K562 (cell line): ENCODE results near the gene C2orf42. TPM values are rescaled to one million over a fixed set of nuclear protein-coding genes. Genes with fewer than 3 reads are reported as not detected.

Experiments
- ATAC-seq: fragments of 200-7000 bp; cut with Tn5 transposase; 3 replicates; pipeline ENCODE4 v1.9.1; 2020; ENCODE audit warnings: moderate library complexity
- BruUV-seq: library from RNA; stranded (reverse); fragments of 400-500 nt; replicated peaks from 2 replicates; lab custom pipeline; 2021; lab: Mats Ljungman, UMichigan
- CTCF ChIA-PET: fragments of 300-600 bp; formaldehyde crosslinking; extraction: SDS; loops from one replicate; lab custom pipeline; 2021; ENCODE audit warnings: low intra/inter-chr PET ratio; lab: Yijun Ruan, JAX
- POLR2A ChIA-PET: fragments of 300-600, 350-650 bp; sonication (Branson Sonifier 250); formaldehyde crosslinking; extraction: SDS; loops from one replicate; lab custom pipeline; 2021; ENCODE audit warnings: antibody characterized with exemption, inconsistent platforms; lab: Yijun Ruan, JAX
- DNase-seq, 4 experiments: peaks; one replicate each; pipeline versions ENCODE4 v3.0.0 to v3.0.0-alpha.2; 2011 to 2018; ENCODE audit warnings: low spot score in 3 of 4, mixed read lengths in 3 of 4; ENCODE audit errors: extremely low read depth in 1 of 4
- FAIRE-seq: peaks from 2 replicates; lab custom pipeline; 2011; peaks lifted over from hg19 to GRCh38; lab: Jason Lieb, UNC
- H2AFZ ChIP-seq: 2 replicates; pipeline ENCODE4 v1.6.0; 2011; ENCODE audit warnings: low read depth, low read length, control low read depth, inconsistent platforms
- H3K27ac ChIP-seq: fragments of 200-600 bp; 3 replicates; pipeline ENCODE4 v1.8.0; 2011; ENCODE audit warnings: low read depth, mild to moderate bottlenecking, control low read depth, inconsistent platforms, low read length, moderate library complexity, mixed read lengths; ENCODE audit errors: extremely low read depth
- H3K27me3 ChIP-seq, 2 experiments: fragments of 300-600 bp in 1 of 2; 2 replicates in 1 of 2; 3 replicates in 1 of 2; pipeline versions ENCODE4 v1.6.0 to v1.8.0; 2011; ENCODE audit warnings: inconsistent platforms in 2 of 2, low read length in 2 of 2, mild to moderate bottlenecking in 1 of 2, mixed read lengths in 1 of 2, moderate library complexity in 1 of 2; ENCODE audit not compliant: control insufficient read depth in 2 of 2, insufficient read depth in 2 of 2
- H3K36me3 ChIP-seq: fragments of 300-600 bp; 3 replicates; pipeline ENCODE4 v1.8.0; 2011; ENCODE audit warnings: mild to moderate bottlenecking, low read length, inconsistent platforms; ENCODE audit not compliant: control insufficient read depth, insufficient read depth
- H3K4me1 ChIP-seq, 2 experiments: fragments of 200-600 bp in 1 of 2; replicated peaks in 1 of 2; 2 replicates in 1 of 2; 3 replicates in 1 of 2; pipeline versions ENCODE4 v1.5.1 to v1.8.0; 2011; ENCODE audit warnings: inconsistent platforms in 2 of 2, low read length in 2 of 2, mild to moderate bottlenecking in 1 of 2, mixed read lengths in 1 of 2, moderate library complexity in 1 of 2; ENCODE audit not compliant: control insufficient read depth in 2 of 2, insufficient read depth in 2 of 2
- H3K4me2 ChIP-seq: 2 replicates; pipeline ENCODE4 v1.6.1; 2011; ENCODE audit warnings: low read length, control low read depth, inconsistent platforms, mixed read lengths; ENCODE audit not compliant: insufficient read depth
- H3K4me3 ChIP-seq: fragments of 200-600 bp; sonication (generic), shearing (Covaris generic); 2 replicates; pipeline ENCODE4 v1.5.1; 2016; ENCODE audit warnings: control low read depth, inconsistent platforms
- H3K79me2 ChIP-seq: fragments of 200-600 bp; 3 replicates; pipeline ENCODE4 v1.8.0; 2011; ENCODE audit warnings: low read length, inconsistent platforms; ENCODE audit not compliant: control insufficient read depth, insufficient read depth
- H3K9ac ChIP-seq, 2 experiments: 2 replicates each; pipeline versions ENCODE4 v1.6.0 to v1.6.1; 2011; ENCODE audit warnings: low read depth in 2 of 2, low read length in 2 of 2, control low read depth in 1 of 2, inconsistent platforms in 1 of 2, mild to moderate bottlenecking in 1 of 2, mixed read lengths in 1 of 2; ENCODE audit not compliant: insufficient read depth in 1 of 2
- H3K9me1 ChIP-seq: one replicate; pipeline ENCODE4 v1.6.0; 2011; ENCODE audit warnings: inconsistent platforms, mild to moderate bottlenecking, low read length, moderate library complexity; ENCODE audit not compliant: control insufficient read depth, insufficient read depth
- H3K9me3 ChIP-seq: replicated peaks from 2 replicates; pipeline ENCODE4 v1.5.1; 2011; ENCODE audit warnings: low read depth, low read length, inconsistent platforms; ENCODE audit not compliant: control insufficient read depth, insufficient read depth
- H4K20me1 ChIP-seq: replicated peaks from 2 replicates; pipeline ENCODE4 v1.6.1; 2011; ENCODE audit warnings: low read length, inconsistent platforms, mixed read lengths; ENCODE audit not compliant: control insufficient read depth, insufficient read depth
- CEBPB ChIP-seq: fragments of 450-650 bp; IDR thresholded peaks from 2 replicates; pipeline ENCODE4 v1.6.1; 2016; ENCODE audit warnings: missing genetic modification characterization, missing compliant biosample characterization
- THRAP3 ChIP-seq: fragments of 450-650 bp; IDR thresholded peaks from 2 replicates; pipeline ENCODE4 v1.6.1; 2016; ENCODE audit warnings: mild to moderate bottlenecking, inconsistent platforms, borderline replicate concordance
- ZNF121 ChIP-seq: sonication (generic); formaldehyde crosslinking; conservative IDR thresholded peaks from 2 replicates; pipeline ENCODE4 v1.8.0; 2022; ENCODE audit warnings: missing genetic modification reagents
- WGBS: fragments of 100-300 bp; shearing (Covaris generic); methylation state at CpG from one replicate; pipeline ENCODE4 v1.1.6; 2016; ENCODE audit warnings: low coverage, mixed read lengths; ENCODE audit not compliant: insufficient coverage; ENCODE audit errors: missing lambda C conversion rate; 5-methylcytosine and 5-hydroxymethylcytosine counted together
- in situ Hi-C: fragments of 300-500 bp; cut with MboI; formaldehyde crosslinking; loops from 4 replicates; pipeline ENCODE4 v1.15.0; 2018; ENCODE audit warnings: inconsistent platforms, mixed read lengths
- intact Hi-C: fragments of 100-400 bp; cut with micrococcal nuclease; formaldehyde crosslinking; loops from 2 replicates; pipeline ENCODE4 v1.14.2; 2022
- polyA plus RNA-seq, 8 experiments: library from polyadenylated mRNA; depleted of rRNA in 4 of 8; stranded (reverse) in 5 of 8; unstranded in 3 of 8; fragments of >200 nt; fragmentation: Nextera tagmentation in 2 of 8; fragmentation: Illumina TruSeq in 1 of 8; extraction: Ambion mirVana in 2 of 8; extraction: Trizol in 1 of 8; gene quantifications; 2 replicates each; pipeline versions ENCODE4 v1.2.1 to v1.2.3, GENCODE V29; 2011 to 2014; ENCODE audit warnings: inconsistent platforms in 1 of 8, missing spikeins in 1 of 8
- total RNA-seq, 7 experiments: library from RNA; depleted of rRNA in 6 of 7; stranded (reverse); fragments of >200 nt in 6 of 7; fragmentation: Illumina TruSeq in 2 of 7; extraction: Trizol in 2 of 7; gene quantifications; 2 replicates each; pipeline versions ENCODE4 v1.2.1 to v1.2.3, GENCODE V29; 2011 to 2021; ENCODE audit warnings: low replicate concordance in 1 of 7

C2orf42 gene
- total and polyA plus RNA-seq, 9 of the 15 experiments (the other 6 are each of a cell fraction or from before 2014, with no cell fraction given), result 4.6 to 10.9 (median 7.5) TPM

- POLR2A ChIA-PET, result interaction anchor here (0.6 to 1.3 kb wide), 3 partner anchors 13 to 32 kb away, joined by 3 to 5 read pairs (median 3); no protein-coding TSS in a partner anchor
- H3K27me3 ChIP-seq, result no peaks in the 10 kb centered on the region
- TF ChIP-seq THRAP3, result no peak
- TF ChIP-seq CEBPB (tag), result no peak
- peak; percentile 78 for TF ChIP-seq ZNF121 (CRISPR knock-in tag)
- TF ChIP-seq, all 486 proteins: peak for 1
- Histone ChIP-seq H3K9me3 (no peaks in the 10 kb centered on the region; the same call in 1 of the 2 replicates), H3K79me2 (no peaks in the 10 kb centered on the region), H3K4me3 (no peak overlapping the region), H3K27ac (no peak overlapping the region), H3K9me1 (no peaks in the 10 kb centered on the region), H2AFZ (no peak overlapping the region), H3K4me1 (peaks cover 14 to 19% of the 10 kb centered on the region in 2 experiments), H4K20me1 (no peaks in the 10 kb centered on the region), H3K36me3 (no peaks in the 10 kb centered on the region), H3K4me2 (no peak overlapping the region), H3K9ac (no peak overlapping the region)
- in situ Hi-C loops (no loop called here), intact Hi-C loops (no loop called here)
- ATAC-seq (no peak), DNase-seq (no peak), FAIRE-seq (no peak)
- 94% methylated on average over 6 of the region's 6 CpGs for WGBS
- CTCF ChIA-PET, result no interaction called here
- no TSS peak for BruUV-seq
Observed at GRCh38 chr2:70101174-70101573, 89.6 kb downstream of the C2orf42 start.

Other genes starting within 250 kb of the C2orf42 start
- 0.36 and 0.57 TPM in 2 replicates for gene ASPRV1, start 229.4 kb downstream of the C2orf42 start, total RNA-seq (2014; rRNA removed)
- 0.33 and 0.45 TPM in 2 replicates for gene ASPRV1, start 229.4 kb downstream of the C2orf42 start, total RNA-seq (2014; rRNA removed; fragmentation: Illumina TruSeq; extraction: Trizol)
- 0.58 and 0.64 TPM in 2 replicates for gene ASPRV1, start 229.4 kb downstream of the C2orf42 start, total RNA-seq (2015; rRNA removed; fragmentation: Illumina TruSeq; extraction: Trizol)
- gene ASPRV1, start 229.4 kb downstream of the C2orf42 start, total RNA-seq (2021), result 0.58 and 0.60 TPM in 2 replicates
- 0.55 and 0.72 TPM in 2 replicates for gene ASPRV1, start 229.4 kb downstream of the C2orf42 start, polyA plus RNA-seq (2011; rRNA removed)
- 0.45 and 0.60 TPM in 2 replicates for gene ASPRV1, start 229.4 kb downstream of the C2orf42 start, polyA plus RNA-seq (2014; fragmentation: Illumina TruSeq; extraction: Trizol)
- under 1 TPM in 1 of 2 experiments, not detected in 1; 0.17 TPM for gene ASPRV1, start 229.4 kb downstream of the C2orf42 start, polyA plus RNA-seq (2014; fragmentation: Nextera tagmentation; extraction: Ambion mirVana)
- gene ASPRV1, start 229.4 kb downstream of the C2orf42 start, polyA plus RNA-seq (2014; rRNA removed), result 0.49 and 0.71 TPM in 2 replicates
- 78.1 and 99.4 TPM in 2 replicates for gene PCBP1, start 103.5 kb downstream of the C2orf42 start, total RNA-seq (2014; rRNA removed)
- 58.9 and 61.9 TPM in 2 replicates for gene PCBP1, start 103.5 kb downstream of the C2orf42 start, total RNA-seq (2014; rRNA removed; fragmentation: Illumina TruSeq; extraction: Trizol)
- 72.5 and 76.0 TPM in 2 replicates for gene PCBP1, start 103.5 kb downstream of the C2orf42 start, total RNA-seq (2015; rRNA removed; fragmentation: Illumina TruSeq; extraction: Trizol)
- gene PCBP1, start 103.5 kb downstream of the C2orf42 start, total RNA-seq (2021), result 407 and 420 TPM in 2 replicates
- gene PCBP1, start 103.5 kb downstream of the C2orf42 start, polyA plus RNA-seq (2011; rRNA removed), result 122 and 123 TPM in 2 replicates
- gene PCBP1, start 103.5 kb downstream of the C2orf42 start, polyA plus RNA-seq (2014; fragmentation: Illumina TruSeq; extraction: Trizol), result 347 and 391 TPM in 2 replicates
- 10 to 100 TPM; 19.2 to 23.9 TPM for gene PCBP1, start 103.5 kb downstream of the C2orf42 start, polyA plus RNA-seq (2014; fragmentation: Nextera tagmentation; extraction: Ambion mirVana)
- gene PCBP1, start 103.5 kb downstream of the C2orf42 start, polyA plus RNA-seq (2014; rRNA removed), result 212 and 227 TPM in 2 replicates
- 84.8 and 94.4 TPM in 2 replicates for gene TIA1, start 57.6 kb upstream of the C2orf42 start, total RNA-seq (2014; rRNA removed)
- 89.8 and 94.2 TPM in 2 replicates for gene TIA1, start 57.6 kb upstream of the C2orf42 start, total RNA-seq (2014; rRNA removed; fragmentation: Illumina TruSeq; extraction: Trizol)
- 72.0 and 79.6 TPM in 2 replicates for gene TIA1, start 57.6 kb upstream of the C2orf42 start, total RNA-seq (2015; rRNA removed; fragmentation: Illumina TruSeq; extraction: Trizol)
- 103 and 106 TPM in 2 replicates for gene TIA1, start 57.6 kb upstream of the C2orf42 start, total RNA-seq (2021)
- gene TIA1, start 57.6 kb upstream of the C2orf42 start, polyA plus RNA-seq (2011; rRNA removed), result 101 and 129 TPM in 2 replicates
- gene TIA1, start 57.6 kb upstream of the C2orf42 start, polyA plus RNA-seq (2014; fragmentation: Illumina TruSeq; extraction: Trizol), result 51.2 and 56.2 TPM in 2 replicates
- gene TIA1, start 57.6 kb upstream of the C2orf42 start, polyA plus RNA-seq (2014; fragmentation: Nextera tagmentation; extraction: Ambion mirVana), result 10 to 100 TPM; 25.3 to 32.3 TPM
- 77.1 and 79.4 TPM in 2 replicates for gene TIA1, start 57.6 kb upstream of the C2orf42 start, polyA plus RNA-seq (2014; rRNA removed)
- gene PCYOX1, start 67.1 kb upstream of the C2orf42 start, total RNA-seq (2014; rRNA removed), result 6.8 and 7.7 TPM in 2 replicates
- 9.9 and 11.3 TPM in 2 replicates for gene PCYOX1, start 67.1 kb upstream of the C2orf42 start, total RNA-seq (2014; rRNA removed; fragmentation: Illumina TruSeq; extraction: Trizol)
- gene PCYOX1, start 67.1 kb upstream of the C2orf42 start, total RNA-seq (2015; rRNA removed; fragmentation: Illumina TruSeq; extraction: Trizol), result 12.3 and 13.4 TPM in 2 replicates
- 14.0 and 16.0 TPM in 2 replicates for gene PCYOX1, start 67.1 kb upstream of the C2orf42 start, total RNA-seq (2021)
- 9.6 and 18.3 TPM in 2 replicates for gene PCYOX1, start 67.1 kb upstream of the C2orf42 start, polyA plus RNA-seq (2011; rRNA removed)
- 10.7 and 13.6 TPM in 2 replicates for gene PCYOX1, start 67.1 kb upstream of the C2orf42 start, polyA plus RNA-seq (2014; fragmentation: Illumina TruSeq; extraction: Trizol)
- gene PCYOX1, start 67.1 kb upstream of the C2orf42 start, polyA plus RNA-seq (2014; fragmentation: Nextera tagmentation; extraction: Ambion mirVana), result 1 to 10 TPM; 4.3 to 7.4 TPM
- 6.9 and 7.7 TPM in 2 replicates for gene PCYOX1, start 67.1 kb upstream of the C2orf42 start, polyA plus RNA-seq (2014; rRNA removed)
- gene SNRPG, start 102.7 kb upstream of the C2orf42 start, total RNA-seq (2014; rRNA removed), result 594 and 1,182 TPM in 2 replicates
- 745 and 807 TPM in 2 replicates for gene SNRPG, start 102.7 kb upstream of the C2orf42 start, total RNA-seq (2014; rRNA removed; fragmentation: Illumina TruSeq; extraction: Trizol)
- gene SNRPG, start 102.7 kb upstream of the C2orf42 start, total RNA-seq (2015; rRNA removed; fragmentation: Illumina TruSeq; extraction: Trizol), result 603 and 612 TPM in 2 replicates
- 649 and 750 TPM in 2 replicates for gene SNRPG, start 102.7 kb upstream of the C2orf42 start, total RNA-seq (2021)
- 253 and 674 TPM in 2 replicates for gene SNRPG, start 102.7 kb upstream of the C2orf42 start, polyA plus RNA-seq (2011; rRNA removed)
- 808 and 1,147 TPM in 2 replicates for gene SNRPG, start 102.7 kb upstream of the C2orf42 start, polyA plus RNA-seq (2014; fragmentation: Illumina TruSeq; extraction: Trizol)
- 1,000 to 10,000 TPM; 2,312 to 2,611 TPM for gene SNRPG, start 102.7 kb upstream of the C2orf42 start, polyA plus RNA-seq (2014; fragmentation: Nextera tagmentation; extraction: Ambion mirVana)
- 1,784 and 2,061 TPM in 2 replicates for gene SNRPG, start 102.7 kb upstream of the C2orf42 start, polyA plus RNA-seq (2014; rRNA removed)
- gene FAM136A, start 111.0 kb upstream of the C2orf42 start, total RNA-seq (2014; rRNA removed), result 80.0 and 89.0 TPM in 2 replicates
- gene FAM136A, start 111.0 kb upstream of the C2orf42 start, total RNA-seq (2014; rRNA removed; fragmentation: Illumina TruSeq; extraction: Trizol), result 94.8 and 101 TPM in 2 replicates
- 95.7 and 99.2 TPM in 2 replicates for gene FAM136A, start 111.0 kb upstream of the C2orf42 start, total RNA-seq (2015; rRNA removed; fragmentation: Illumina TruSeq; extraction: Trizol)
- 88.3 and 92.9 TPM in 2 replicates for gene FAM136A, start 111.0 kb upstream of the C2orf42 start, total RNA-seq (2021)
- 63.7 and 104 TPM in 2 replicates for gene FAM136A, start 111.0 kb upstream of the C2orf42 start, polyA plus RNA-seq (2011; rRNA removed)
- 118 and 129 TPM in 2 replicates for gene FAM136A, start 111.0 kb upstream of the C2orf42 start, polyA plus RNA-seq (2014; fragmentation: Illumina TruSeq; extraction: Trizol)
- 100 to 1,000 TPM; 125 to 151 TPM for gene FAM136A, start 111.0 kb upstream of the C2orf42 start, polyA plus RNA-seq (2014; fragmentation: Nextera tagmentation; extraction: Ambion mirVana)
- gene FAM136A, start 111.0 kb upstream of the C2orf42 start, polyA plus RNA-seq (2014; rRNA removed), result 106 and 108 TPM in 2 replicates